Natural killer cell (primary cell): Measurements from ENCODE around the gene PLEKHA5. TPM values are rescaled to one million over a fixed set of nuclear protein-coding genes. Genes with fewer than 3 reads are reported as not detected.

Experiments used
- ATAC-seq, 3 donors: fragments of 150-1000 bp in 2 of 3; fragments of 200-7000 bp in 1 of 3; cut with Tn5 transposase; 1 replicate in 1 of 3; 2 replicates in 2 of 3; pipeline ENCODE4 v1.10.0; 2021; ENCODE audit warnings: mild to moderate bottlenecking in 2 of 3, moderate library complexity in 2 of 3
- DNase-seq, 2 donors: peaks; one replicate each; pipeline versions ENCODE4 v3.0.0 to v3.0.0-alpha.2; 2013 to 2021; ENCODE audit warnings: mixed read lengths in 1 of 2
- H3K27ac ChIP-seq: one replicate; pipeline ENCODE4 v1.5.1; 2013; ENCODE audit warnings: mild to moderate bottlenecking, low read length
- H3K27me3 ChIP-seq: one replicate; pipeline ENCODE4 v1.6.1; 2013; ENCODE audit warnings: low read length; ENCODE audit not compliant: control insufficient read depth, insufficient read depth
- H3K36me3 ChIP-seq: one replicate; pipeline ENCODE4 v1.6.1; 2013; ENCODE audit warnings: low read length; ENCODE audit not compliant: control insufficient read depth, insufficient read depth
- H3K4me1 ChIP-seq: one replicate; pipeline ENCODE4 v1.6.1; 2013; ENCODE audit warnings: low read length; ENCODE audit not compliant: control insufficient read depth, insufficient read depth
- H3K4me3 ChIP-seq: one replicate; pipeline ENCODE4 v1.5.1; 2013; ENCODE audit warnings: low read length
- H3K9me3 ChIP-seq: one replicate; pipeline ENCODE4 v1.6.1; 2013; ENCODE audit warnings: low read length; ENCODE audit not compliant: control insufficient read depth, insufficient read depth
- H3K27ac Mint-ChIP-seq, 2 donors: one replicate each; pipeline ENCODE4 v1.8.0; 2022; ENCODE audit warnings: mild to moderate bottlenecking in 2 of 2, mixed read lengths in 2 of 2, moderate library complexity in 1 of 2
- H3K27me3 Mint-ChIP-seq, 2 donors: one replicate each; pipeline ENCODE4 v1.8.0; 2022; ENCODE audit warnings: low read depth in 2 of 2, mixed read lengths in 2 of 2
- H3K36me3 Mint-ChIP-seq: one replicate; pipeline ENCODE4 v1.8.0; 2022; ENCODE audit warnings: mixed read lengths
- H3K4me1 Mint-ChIP-seq, 2 donors: one replicate each; pipeline ENCODE4 v1.8.0; 2022; ENCODE audit warnings: mixed read lengths in 2 of 2
- H3K4me3 Mint-ChIP-seq: one replicate; pipeline ENCODE4 v1.8.0; 2022; ENCODE audit warnings: mild to moderate bottlenecking, moderate library complexity, mixed read lengths
- H3K9me3 Mint-ChIP-seq, 2 donors: one replicate each; pipeline ENCODE4 v1.8.0; 2022; ENCODE audit warnings: mixed read lengths in 2 of 2
- CTCF ChIP-seq: fragments of 200-600 bp; IDR thresholded peaks from one replicate; pipeline ENCODE4 v1.8.0; 2022; ENCODE audit warnings: antibody characterized with exemption
- WGBS: methylation state at CpG from one replicate; pipeline ENCODE4 v1.1.7; 2013; ENCODE audit warnings: missing lambda C conversion rate; ENCODE audit not compliant: insufficient coverage; 5-methylcytosine and 5-hydroxymethylcytosine counted together
- intact Hi-C: fragments of 100-400 bp; cut with micrococcal nuclease; formaldehyde crosslinking; loops from one replicate; pipeline ENCODE4 v1.14.2; 2022
- total RNA-seq, 4 donors: library from RNA; stranded (reverse); fragments of 120-200 nt in 1 of 4; gene quantifications; one replicate each; pipeline versions ENCODE4 v1.2.3 to v1.2.4, GENCODE V29; 2013 to 2022

The PLEKHA5 gene
- total RNA-seq, 3 donors from 2014 or later (not counting 1 experiment from before 2014, with no cell fraction given), result 5.2 to 12.1 (median 7.0) TPM

- WGBS, result 100% methylated on average over 1 of the region's 4 CpGs
- Histone ChIP-seq H3K4me3 (no peak overlapping the region), H3K36me3 (no peaks in the 10 kb centered on the region), H3K27ac (no peak overlapping the region), H3K4me1 (no peaks in the 10 kb centered on the region), H3K9me3 (no peaks in the 10 kb centered on the region), H3K27me3 (no peaks in the 10 kb centered on the region)
- Mint-ChIP-seq H3K36me3 (no peaks in the 10 kb centered on the region), H3K4me3 (no peak overlapping the region), H3K9me3 (no peaks in the 10 kb centered on the region), H3K27me3 (no peaks in the 10 kb centered on the region), H3K27ac (no peak overlapping the region), H3K4me1 (peaks cover 5 to 11% of the 10 kb centered on the region in 2 donors)
- ATAC-seq (no peak), DNase-seq (no peak)
- intact Hi-C loops, result no loop called here
- TF ChIP-seq CTCF, result no peak
Measured at GRCh38 chr12:19246933-19247332, 117.4 kb downstream of the PLEKHA5 start.

DNA sequence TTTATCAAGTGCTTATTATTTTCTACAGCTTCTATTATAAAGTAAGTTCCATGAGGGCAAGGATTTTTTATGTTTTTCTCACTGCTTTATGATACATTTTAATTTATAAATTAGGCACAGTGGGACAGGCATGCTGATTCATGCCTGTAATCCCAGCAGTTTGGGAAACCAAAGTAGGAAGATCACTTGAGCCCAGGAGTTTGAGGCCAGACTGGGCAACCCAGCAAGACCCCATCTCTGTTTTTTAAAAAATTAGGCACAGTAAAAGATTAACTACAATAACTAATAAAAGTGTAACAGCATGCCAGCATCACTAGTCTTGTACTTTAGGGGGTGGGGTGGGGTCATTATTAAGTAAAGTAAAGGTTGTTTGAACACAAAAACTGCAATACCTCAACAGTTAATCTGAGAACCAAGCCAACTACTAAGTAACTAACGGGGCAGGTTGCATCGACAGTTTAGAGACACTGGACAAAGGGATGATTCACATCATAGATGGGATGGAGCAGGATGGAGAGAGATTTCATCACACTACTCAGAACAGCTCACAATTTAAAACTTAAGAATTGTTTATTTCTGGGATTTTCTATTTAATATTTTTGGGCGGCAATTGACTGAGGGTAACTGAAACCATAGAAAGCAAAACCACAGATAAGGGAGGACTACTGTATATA, 119.5 kb downstream of the PLEKHA5 start:
- H3K4me1 Mint-ChIP-seq, result no peaks in the 10 kb centered on the region

GRCh38 chr12:19251481-19252132, 122.1 kb downstream of the PLEKHA5 start:
- Mint-ChIP-seq H3K27ac (no peak overlapping the region), H3K9me3 (no peaks in the 10 kb centered on the region)
- H3K4me3 ChIP-seq, result no peak overlapping the region

More for the DNA sequence above, 119.5 kb downstream of the PLEKHA5 start:
- Mint-ChIP-seq H3K36me3 (no peaks in the 10 kb centered on the region), H3K27ac (no peak overlapping the region), H3K4me3 (no peak overlapping the region), H3K27me3 (no peaks in the 10 kb centered on the region), H3K9me3 (no peaks in the 10 kb centered on the region)
- 100% methylated on average over 1 of the region's 3 CpGs for WGBS
- DNase-seq, result no peak
- intact Hi-C loops, result no loop called here
- Histone ChIP-seq H3K27me3 (no peaks in the 10 kb centered on the region), H3K36me3 (no peaks in the 10 kb centered on the region), H3K4me3 (no peak overlapping the region), H3K9me3 (no peaks in the 10 kb centered on the region), H3K27ac (no peak overlapping the region), H3K4me1 (no peaks in the 10 kb centered on the region)
- TF ChIP-seq CTCF, result no peak
- ATAC-seq, result no peak

More at GRCh38 chr12:19251481-19252132, 122.1 kb downstream of the PLEKHA5 start:
- no peak for TF ChIP-seq CTCF
- Histone ChIP-seq H3K4me1 (no peaks in the 10 kb centered on the region), H3K9me3 (no peaks in the 10 kb centered on the region), H3K36me3 (no peaks in the 10 kb centered on the region), H3K27me3 (no peaks in the 10 kb centered on the region), H3K27ac (no peak overlapping the region)
- H3K36me3 Mint-ChIP-seq, result no peaks in the 10 kb centered on the region
- H3K4me3 Mint-ChIP-seq, result no peak overlapping the region
- no peaks in the 10 kb centered on the region for H3K27me3 Mint-ChIP-seq
- no peak for ATAC-seq
- intact Hi-C loops, result no loop called here
- WGBS, result 88% methylated on average over 3 of the region's 3 CpGs
- H3K4me1 Mint-ChIP-seq, result no peaks in the 10 kb centered on the region
- no peak for DNase-seq
